Prostate gland (tissue), 2 donors: ENCODE results near the gene LDHD.

Source experiments
- CTCF ChIP-seq, 4 experiments: fragments of 200-600 bp in 2 of 4; fragments of 450-650 bp in 2 of 4; sonication (generic) in 2 of 4; IDR thresholded peaks; 1 replicate in 3 of 4; 2 replicates in 1 of 4; pipeline ENCODE4 v1.5.1; 2016 to 2019; ENCODE audit warnings: antibody characterized with exemption in 4 of 4, mild to moderate bottlenecking in 2 of 4, moderate library complexity in 2 of 4
- POLR2A ChIP-seq: fragments of 450-650 bp; IDR thresholded peaks from one replicate; pipeline ENCODE4 v1.6.1; 2016; ENCODE audit warnings: antibody characterized with exemption, mild to moderate bottlenecking
- POLR2AphosphoS5 ChIP-seq: sonication (generic); formaldehyde crosslinking; IDR thresholded peaks from one replicate; pipeline ENCODE4 v1.6.1; 2017; ENCODE audit warnings: antibody characterized with exemption

GRCh38 chr16:75118943-75119539 is 2.5 kb upstream of the LDHD start:
- TF ChIP-seq CTCF (IDR thresholded peaks at IDR 0.05), result no peak
- no peak for TF ChIP-seq POLR2A
- TF ChIP-seq POLR2AphosphoS5, result no peak
